Activated CD8-positive, alpha-beta memory T cell treated with anti-CD3 and anti-CD28 coated beads, Interleukin-2, amount 50 U/mL, for 48 hours (primary cell): Measurements from ENCODE around the gene PROZ.

Source experiments
- DNase-seq: peaks from one replicate; pipeline ENCODE4 v3.0.0-alpha.2; 2020

Gene PROZ

DNA sequence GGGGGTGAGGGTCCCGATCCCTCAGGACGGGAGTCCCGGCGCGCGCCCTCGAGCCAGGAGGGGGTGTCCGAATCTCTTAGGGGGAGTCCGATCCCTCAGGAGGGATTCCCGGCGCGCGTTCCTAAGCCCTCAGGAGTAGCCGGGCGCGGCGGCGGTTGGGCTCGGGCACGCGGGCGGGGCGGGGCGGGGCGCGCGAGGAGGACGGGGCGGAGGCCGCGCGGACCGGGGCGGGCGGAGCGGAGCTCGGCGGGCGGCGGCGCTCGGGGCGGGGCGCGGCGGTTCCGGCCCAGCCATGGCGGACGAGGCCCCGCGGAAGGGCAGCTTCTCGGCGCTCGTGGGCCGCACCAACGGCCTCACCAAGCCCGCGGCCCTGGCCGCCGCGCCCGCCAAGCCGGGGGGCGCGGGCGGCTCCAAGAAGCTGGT lies 50.9 kb downstream of the PROZ start, which contains the start of gene CUL4A:
TSS of gene CUL4A (plus strand) at position 278 of the 423 bp plus-strand sequence. CDS start at position 293, 15 bp downstream.
- peak; percentile 88 for DNase-seq

DNA sequence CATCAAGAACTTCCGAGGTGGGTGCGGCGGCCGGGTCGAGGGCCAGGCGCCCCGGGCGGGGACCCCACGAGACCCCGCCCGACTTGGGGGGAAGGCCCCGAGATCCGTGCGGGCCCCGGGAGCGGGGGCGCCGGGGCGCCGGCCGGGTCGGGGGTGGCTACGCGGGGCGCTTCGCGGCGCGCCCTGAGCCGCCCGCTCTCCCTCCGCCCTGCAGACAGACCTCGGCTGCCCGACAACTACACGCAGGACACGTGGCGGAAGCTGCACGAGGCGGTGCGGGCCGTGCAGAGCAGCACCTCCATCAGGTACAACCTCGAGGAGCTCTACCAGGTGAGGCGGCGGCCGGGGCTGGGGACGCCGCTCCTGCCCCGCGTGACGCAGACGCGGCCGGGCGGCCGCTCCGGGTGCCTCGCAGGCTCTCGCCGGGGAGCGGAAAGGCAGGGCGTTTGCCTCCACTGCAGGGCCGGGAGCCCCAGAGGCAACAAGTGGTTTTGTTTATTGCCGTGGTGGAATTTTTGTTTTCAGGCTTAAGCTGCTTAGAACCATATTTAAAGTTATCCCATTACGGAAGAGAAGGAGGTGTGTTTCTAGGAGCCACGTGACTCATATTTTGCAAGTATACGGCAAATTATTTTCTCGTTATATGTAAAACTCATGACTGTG lies 51.4 kb downstream of the PROZ start:
- peak; percentile 84 for DNase-seq

DNA sequence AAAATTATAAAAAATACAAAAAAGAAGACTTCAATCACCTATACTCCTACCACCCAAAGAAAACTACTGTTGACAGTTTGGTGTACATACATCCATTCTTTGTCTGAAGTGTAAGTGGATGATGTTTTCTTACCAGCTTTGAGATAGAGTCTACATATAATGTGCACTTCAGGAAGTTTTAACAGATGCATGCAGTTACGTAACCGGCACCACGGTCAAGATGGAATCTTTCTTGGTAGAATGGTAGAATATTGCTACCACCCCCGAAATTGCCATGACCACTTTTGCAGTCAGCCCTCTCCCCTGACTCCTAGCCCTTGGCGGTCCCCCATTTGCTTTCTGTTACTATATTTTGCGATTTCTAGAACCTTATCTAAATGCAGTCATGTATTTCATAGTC lies 52.4 kb downstream of the PROZ start:
- DNase-seq: peak; percentile 18

DNA sequence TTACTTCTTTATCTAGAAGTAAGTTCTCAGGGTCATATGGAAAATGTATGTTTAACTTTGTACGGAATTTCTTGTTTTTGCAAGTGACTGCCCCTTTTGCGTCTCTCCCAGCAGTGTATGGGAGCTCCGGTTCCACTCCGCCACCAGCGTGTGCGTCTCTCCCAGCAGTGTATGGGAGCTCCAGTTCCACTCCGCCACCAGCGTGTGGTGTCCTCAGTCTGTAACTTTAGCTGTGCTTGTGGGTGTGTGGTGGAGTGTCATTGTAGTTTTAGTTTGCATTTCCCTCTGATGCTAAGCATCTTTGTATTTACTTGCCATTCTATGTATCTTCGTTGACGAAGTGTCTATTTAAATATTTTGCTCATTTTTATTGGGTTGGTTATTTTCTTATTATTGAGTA lies 53.3 kb downstream of the PROZ start:
- DNase-seq: no peak

DNA sequence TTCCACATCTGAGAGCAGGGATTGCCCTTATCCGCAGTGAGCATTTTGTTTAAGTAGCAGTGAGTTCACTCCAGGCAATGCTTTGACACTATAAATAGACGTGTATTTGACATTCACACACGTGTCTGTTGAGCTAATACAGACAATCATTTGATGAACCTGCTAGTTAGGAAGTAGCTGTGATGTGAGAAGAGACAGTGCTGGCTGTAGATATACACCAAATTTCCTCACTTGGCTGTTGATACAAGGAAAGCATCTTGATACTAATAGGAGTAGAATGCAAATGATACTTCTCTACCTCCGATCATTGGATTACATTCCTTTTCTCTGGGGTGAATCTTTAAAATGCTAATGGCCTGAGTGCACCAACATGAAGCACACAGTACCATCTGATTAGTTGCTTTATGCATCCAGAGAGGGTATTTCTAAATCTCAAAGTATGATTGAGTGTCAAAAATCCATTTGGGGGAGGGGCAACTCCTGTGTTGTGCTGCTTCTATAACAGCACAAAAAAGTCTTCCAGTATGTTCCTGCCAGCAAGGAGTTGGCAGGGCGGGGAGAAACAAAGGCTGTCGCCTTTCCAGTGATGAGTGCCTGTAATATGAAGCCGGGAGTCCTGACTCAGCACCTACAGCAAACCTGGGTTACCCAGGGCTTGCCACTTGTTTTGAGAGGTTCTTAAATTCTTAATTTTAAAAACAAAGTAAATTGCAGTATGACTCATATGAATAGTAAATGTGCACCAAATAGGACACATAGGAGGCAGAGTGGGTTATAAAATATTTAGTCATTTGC lies 58.0 kb downstream of the PROZ start:
- no peak for DNase-seq

DNA sequence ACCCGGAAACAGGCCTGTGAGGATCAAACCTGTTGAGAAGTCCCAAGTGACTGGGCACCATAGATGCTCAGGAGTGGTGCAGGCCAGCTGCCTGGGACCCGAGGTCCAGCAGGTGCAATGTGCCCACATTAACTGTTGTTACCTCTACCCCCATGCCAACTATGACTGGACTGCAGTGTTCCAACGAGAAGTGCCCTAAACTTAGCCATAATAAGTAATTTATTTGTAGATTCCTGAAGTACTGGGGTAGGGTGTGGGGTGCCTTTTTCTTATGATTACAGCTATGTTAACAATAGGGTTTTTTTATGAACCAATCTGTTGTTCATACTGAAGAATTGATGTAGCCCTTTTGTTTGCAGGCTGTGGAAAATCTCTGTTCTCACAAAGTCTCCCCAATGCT lies 60.1 kb downstream of the PROZ start:
- DNase-seq: no peak

DNA sequence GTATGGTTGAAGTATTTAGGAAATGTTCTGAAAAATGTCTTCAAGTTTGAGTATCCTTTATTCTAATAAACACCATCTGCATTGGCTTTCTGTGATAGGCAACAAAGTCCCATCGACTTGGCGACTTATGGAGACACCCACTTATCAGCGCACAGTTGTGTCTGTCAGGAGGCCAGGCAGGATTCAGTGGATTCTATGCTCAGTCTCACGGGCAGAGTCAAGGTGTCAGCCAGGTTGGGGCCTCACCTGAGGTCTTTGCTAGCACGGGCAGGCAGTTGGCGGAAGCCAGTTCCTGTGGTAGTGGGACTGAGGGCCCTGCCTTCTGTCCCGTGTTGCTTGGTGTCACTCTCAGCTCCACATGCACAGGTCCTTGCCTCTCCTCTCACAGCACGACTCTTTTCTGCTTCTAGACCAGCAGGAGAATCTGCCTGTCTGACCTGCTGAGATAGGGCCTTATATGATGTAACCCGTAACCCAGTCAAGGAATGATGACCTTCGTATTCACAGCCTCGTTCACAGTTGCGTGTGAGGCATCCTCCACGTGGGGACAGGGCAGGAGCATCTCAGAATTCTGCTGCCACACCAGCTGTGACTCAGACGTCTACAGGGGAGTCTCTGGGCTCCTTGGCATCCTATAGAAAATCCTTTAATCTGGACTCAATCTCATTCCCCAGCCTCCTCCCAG lies 61.0 kb downstream of the PROZ start:
- no peak for DNase-seq

DNA sequence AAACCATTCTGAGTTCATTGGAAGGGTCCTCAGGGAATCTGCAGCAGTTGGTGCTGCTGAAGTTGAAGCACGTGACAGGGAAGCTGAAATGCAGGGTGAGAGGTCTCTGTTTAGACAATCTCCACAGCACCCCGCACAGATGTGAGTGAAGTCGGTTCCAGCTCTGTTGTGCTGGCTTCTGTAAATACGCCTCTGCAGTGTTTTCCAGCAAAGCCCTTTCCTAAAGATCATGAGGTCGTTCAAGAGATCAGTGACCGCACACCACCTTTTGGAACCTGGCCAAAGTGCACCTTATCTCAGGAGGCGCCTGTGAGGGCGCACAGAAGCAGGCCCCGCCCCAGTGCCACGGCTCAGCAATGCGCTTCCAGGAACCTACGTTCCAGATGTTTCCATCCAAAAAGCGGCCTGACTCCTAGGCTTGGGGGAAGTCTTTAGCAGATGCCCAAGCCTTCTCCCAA lies 61.7 kb downstream of the PROZ start:
- DNase-seq: no peak

DNA sequence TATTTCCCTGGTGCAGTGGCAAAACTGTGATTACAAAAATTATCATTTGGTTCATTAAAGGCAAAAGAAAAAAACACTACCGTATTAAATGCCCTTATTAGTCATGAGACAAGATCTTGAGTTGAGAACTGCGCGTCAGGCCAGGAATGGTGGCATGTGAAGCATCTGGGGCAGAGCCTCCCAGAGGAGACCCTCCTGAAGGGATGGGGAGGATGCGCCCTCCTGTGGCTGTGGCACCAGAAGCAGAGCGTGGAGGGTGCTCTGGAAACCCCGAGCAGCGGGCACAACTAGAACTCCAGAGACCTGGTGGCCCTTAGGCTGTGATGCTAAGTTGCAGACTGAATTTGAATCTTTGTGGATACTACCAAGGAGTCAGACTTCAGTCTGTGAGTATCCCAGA lies 62.4 kb downstream of the PROZ start:
- DNase-seq: no peak
